HG03457 (cell line): ENCODE data around the gene GALNT14.

Experiments
- ATAC-seq: cut with Tn5 transposase; IDR thresholded peaks from one replicate; pipeline ENCODE4 v1.9.1; 2021; ENCODE audit warnings: moderate number of reproducible peaks; ENCODE audit not compliant: unreplicated experiment

GALNT14 gene

DNA sequence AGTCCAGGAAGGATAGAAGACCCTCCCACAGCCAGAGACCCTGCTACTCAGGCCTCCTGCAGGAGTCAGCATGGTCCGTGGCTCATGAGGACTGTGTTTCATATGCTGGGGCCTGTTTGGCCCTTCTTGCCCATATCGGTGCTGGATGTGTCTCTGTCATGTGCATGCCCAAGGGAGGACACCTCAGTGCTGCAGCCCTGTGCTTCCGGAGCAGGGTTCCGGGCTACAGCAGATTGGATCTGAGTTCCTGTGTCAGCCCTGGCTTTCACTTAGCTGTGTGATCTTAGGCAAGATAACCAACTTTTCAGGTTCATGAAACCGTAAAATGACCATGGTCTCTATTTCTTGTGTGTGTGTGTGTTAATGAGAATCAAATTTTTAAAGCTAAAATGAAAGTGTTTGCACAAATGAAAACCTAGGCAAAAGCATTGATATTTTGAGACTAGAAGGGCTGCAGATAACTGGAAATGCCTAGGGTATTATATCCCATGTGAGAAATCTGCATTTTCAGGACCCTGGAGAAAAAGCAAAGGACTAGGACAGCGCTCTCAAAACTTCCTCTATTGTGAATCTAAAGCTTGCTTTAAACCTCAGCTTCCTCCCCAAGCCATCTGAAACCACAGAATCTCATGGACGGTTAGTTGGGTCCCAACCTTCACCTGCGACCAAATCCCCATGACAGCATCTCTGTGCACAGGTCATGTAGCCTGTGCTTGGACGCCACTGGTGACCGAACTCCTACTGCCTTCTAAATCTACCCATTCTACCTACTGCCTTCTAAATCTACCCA, 272.2 kb downstream of the GALNT14 start:
- no peak for ATAC-seq

DNA sequence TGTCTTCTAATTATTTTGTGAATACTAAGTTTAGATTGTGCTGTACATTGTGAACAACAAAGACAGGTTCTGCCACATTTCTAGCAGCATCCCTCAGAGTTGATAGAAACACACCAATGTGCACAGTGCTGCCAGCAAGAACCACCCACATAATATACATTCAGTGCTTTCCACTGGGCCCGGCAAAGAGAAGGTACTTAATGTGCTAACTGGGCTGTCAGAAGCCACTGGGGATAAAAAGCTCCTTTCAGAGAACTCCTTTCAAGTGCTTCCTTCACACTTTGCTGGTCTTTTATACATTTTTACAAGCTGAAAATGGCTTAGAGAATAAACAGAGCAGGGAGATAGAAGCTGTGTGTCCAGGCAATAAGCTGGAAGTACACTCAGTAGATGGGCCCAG, 273.0 kb downstream of the GALNT14 start:
- no peak for ATAC-seq

DNA sequence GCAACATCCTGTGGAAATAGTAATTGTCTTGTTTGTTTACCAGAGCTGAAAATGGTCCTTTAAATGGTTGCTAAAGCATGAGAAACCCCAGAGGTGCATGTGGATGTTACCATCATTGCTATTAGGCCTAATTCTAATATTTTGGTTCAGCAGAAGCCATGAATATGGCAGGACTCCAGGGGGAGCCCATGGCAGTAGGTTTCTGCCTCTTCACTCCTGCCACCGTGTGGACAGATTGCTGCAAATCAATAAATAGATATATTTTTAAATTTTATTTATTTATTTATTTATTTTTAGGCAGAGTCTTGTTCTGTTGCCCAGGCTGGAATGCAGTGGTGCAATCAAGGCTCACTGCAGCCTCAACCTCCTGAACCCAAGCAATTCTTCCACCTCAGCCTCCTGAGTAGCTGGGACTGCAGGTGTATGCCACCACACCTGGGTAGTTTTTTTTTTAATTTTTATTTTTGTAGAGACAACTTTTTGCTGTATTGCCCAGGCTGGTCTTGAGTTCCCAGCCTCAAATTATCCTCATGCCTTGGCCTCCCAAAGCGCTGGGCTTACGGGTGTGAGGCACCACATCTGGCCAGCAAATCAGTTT, 276.1 kb downstream of the GALNT14 start:
- ATAC-seq, result no peak

DNA sequence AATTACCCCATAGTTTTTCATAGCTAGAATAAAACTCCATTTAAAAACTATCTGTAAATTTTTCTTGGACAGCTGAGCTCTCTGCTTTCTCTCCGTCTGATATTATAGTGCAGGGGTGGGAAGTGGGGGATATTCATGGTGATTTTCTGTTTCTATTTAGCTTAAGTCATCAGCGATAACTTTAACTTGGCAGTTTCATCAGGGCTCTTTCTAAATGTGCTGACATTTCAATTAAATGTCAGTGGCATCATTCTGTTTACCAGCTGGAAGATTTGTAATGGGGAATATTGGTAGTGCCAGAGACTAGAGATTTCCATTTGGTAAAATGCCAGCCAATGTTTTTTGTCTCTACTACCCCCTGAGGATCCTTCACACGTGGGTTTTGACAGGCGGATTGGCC, 277.5 kb downstream of the GALNT14 start:
- no peak for ATAC-seq
